HL-60 (cell line): Measurements from ENCODE around the gene BLTP3B.

Source experiments
- CTCF ChIP-seq: IDR thresholded peaks from one replicate; pipeline ENCODE4 v1.5.1; 2011; ENCODE audit warnings: low read length, control low read depth, inconsistent platforms; ENCODE audit not compliant: insufficient read depth
- GABPA ChIP-seq: IDR thresholded peaks from 2 replicates; pipeline ENCODE4 v1.6.1; 2012; ENCODE audit warnings: low read depth
- POLR2AphosphoS5 ChIP-seq: IDR thresholded peaks from 2 replicates; pipeline ENCODE4 v1.6.1; 2012; ENCODE audit warnings: low read depth
- REST ChIP-seq: IDR thresholded peaks from 2 replicates; pipeline ENCODE4 v1.6.1; 2012; ENCODE audit warnings: low read depth; ENCODE audit not compliant: insufficient replicate concordance
- SPI1 ChIP-seq: IDR thresholded peaks from 2 replicates; pipeline ENCODE4 v1.6.1; 2012; ENCODE audit warnings: low read depth, mild to moderate bottlenecking, borderline replicate concordance

- TF ChIP-seq POLR2AphosphoS5 (no peak), CTCF (no peak), GABPA (no peak), SPI1 (no peak), REST (no peak)
These were observed 31.8 kb upstream of the BLTP3B start for GRCh38 chr12:100174495-100174894.
